Transverse colon (tissue), 4 donors: ENCODE data around the gene C1orf159. TPM values are rescaled to one million over a fixed set of nuclear protein-coding genes. Genes with fewer than 3 reads are reported as not detected.

ENCODE experiments used
- DNase-seq: peaks from one replicate; pipeline ENCODE4 v3.0.0-alpha.2; 2019
- H3K27ac ChIP-seq, 4 donors: fragments of 200-600 bp; sonication (generic); 2 replicates each; pipeline ENCODE4 v1.5.1; 2016 to 2018; ENCODE audit warnings: inconsistent platforms in 4 of 4
- H3K27me3 ChIP-seq: fragments of 200-600 bp; sonication (generic); 2 replicates; pipeline ENCODE4 v1.5.1; 2017; ENCODE audit warnings: inconsistent platforms
- H3K36me3 ChIP-seq, 4 donors: fragments of 200-600 bp; sonication (generic); 2 replicates each; pipeline ENCODE4 v1.5.1; 2017 to 2019; ENCODE audit warnings: inconsistent platforms in 4 of 4
- H3K4me1 ChIP-seq, 4 donors: fragments of 200-600 bp; sonication (generic); 2 replicates each; pipeline ENCODE4 v1.5.1; 2017 to 2020; ENCODE audit warnings: inconsistent platforms in 4 of 4
- H3K4me3 ChIP-seq, 4 donors: fragments of 200-600 bp; sonication (generic); 1 replicate in 1 of 4; 2 replicates in 3 of 4; pipeline versions ENCODE4 v1.5.1 to v1.6.1; 2017 to 2019; ENCODE audit warnings: inconsistent platforms in 4 of 4
- H3K9me3 ChIP-seq, 2 donors: fragments of 200-600 bp; sonication (generic); 2 replicates each; pipeline ENCODE4 v1.5.1; 2017 to 2019; ENCODE audit warnings: inconsistent platforms in 2 of 2
- CTCF ChIP-seq, 5 experiments: fragments of 200-600 bp in 3 of 5; fragments of 450-650 bp in 2 of 5; sonication (generic) in 3 of 5; IDR thresholded peaks; 1 replicate in 2 of 5; 2 replicates in 3 of 5; pipeline ENCODE4 v1.5.1; 2016 to 2017; ENCODE audit warnings: antibody characterized with exemption in 5 of 5, inconsistent platforms in 3 of 5, mild to moderate bottlenecking in 2 of 5, moderate library complexity in 1 of 5
- EP300 ChIP-seq: sonication (generic); formaldehyde crosslinking; IDR thresholded peaks from one replicate; pipeline ENCODE4 v1.6.1; 2017; ENCODE audit warnings: antibody characterized with exemption, low read depth
- POLR2A ChIP-seq: fragments of 450-650 bp; IDR thresholded peaks from one replicate; pipeline ENCODE4 v1.6.1; 2016; ENCODE audit warnings: antibody characterized with exemption, mild to moderate bottlenecking, moderate library complexity
- POLR2AphosphoS5 ChIP-seq, 3 donors: sonication (generic); formaldehyde crosslinking; IDR thresholded peaks; one replicate each; pipeline ENCODE4 v1.6.1; 2016; ENCODE audit warnings: antibody characterized with exemption in 3 of 3
- WGBS, 2 donors: methylation state at CpG; one replicate each; pipeline ENCODE4 v1.1.5; 2018; ENCODE audit warnings: low coverage in 1 of 2; 5-methylcytosine and 5-hydroxymethylcytosine counted together
- in situ Hi-C, 4 donors: fragments of 200-750 bp; cut with MboI; loops; one replicate each; pipeline versions ENCODE4 v1.15.0 to v1.15.1; 2017; ENCODE audit warnings: low sequenced_read_pairs in 3 of 4, low pct_ligation_motif_present in 1 of 4, low pct_unique_long_range_greater_than_20kb in 1 of 4
- intact Hi-C: fragments of 100-400 bp; cut with DNase I; formaldehyde crosslinking; loops from one replicate; pipeline ENCODE4 v1.15.1; 2023; ENCODE audit warnings: low total_unique reads
- total RNA-seq, 4 donors: library from RNA; depleted of rRNA; stranded (reverse); fragments of >200 nt; gene quantifications; one replicate each; pipeline ENCODE4 v1.1.0, GENCODE V29; 2016

Gene C1orf159
- total RNA-seq, 4 donors from 2014 or later = 23.6 to 108 (median 47.3) TPM

GRCh38 chr1:1038694-1039093 lies 77.2 kb downstream of the C1orf159 start:
- intact Hi-C loops = no loop called here
- Histone ChIP-seq H3K36me3 (no peaks in the 10 kb centered on the region), H3K4me1 (peaks cover 11 to 23% (median 20%) of the 10 kb centered on the region in 4 donors), H3K27ac (no peak overlapping the region), H3K27me3 (peaks cover 36% of the 10 kb centered on the region), H3K4me3 (no peak overlapping the region), H3K9me3 (no peaks in the 10 kb centered on the region)
- no peak for TF ChIP-seq POLR2A
- TF ChIP-seq EP300 = no peak
- no peak for TF ChIP-seq POLR2AphosphoS5 (IDR thresholded peaks at IDR 0.05)
- no peak for TF ChIP-seq CTCF (IDR thresholded peaks at IDR 0.05)
- WGBS, 2 donors = 85% methylated on average over 6 of the region's 6 CpGs; no CpG with 5 or more reads in 1 of the 2 donors
- no peak for DNase-seq
- in situ Hi-C loops = loop anchor here in 1 of 4 donors (10.0 kb wide), 1 partner anchor 76 kb away; the partner anchor contains the start of gene C1orf159

GRCh38 chr1:1037366-1038327 lies 78.2 kb downstream of the C1orf159 start:
- no peak for TF ChIP-seq POLR2A
- Histone ChIP-seq H3K27me3 (peaks cover 47% of the 10 kb centered on the region), H3K27ac (no peak overlapping the region), H3K36me3 (no peaks in the 10 kb centered on the region), H3K4me3 (no peak overlapping the region), H3K4me1 (peaks cover 15 to 34% (median 31%) of the 10 kb centered on the region in 4 donors), H3K9me3 (no peaks in the 10 kb centered on the region)
- WGBS, 2 donors = 68% methylated on average over 29 of the region's 30 CpGs; no CpG with 5 or more reads in 1 of the 2 donors
- in situ Hi-C loops (loop anchor here in 1 of 4 donors (10.0 kb wide), 1 partner anchor 77 kb away; the partner anchor contains the start of gene C1orf159), intact Hi-C loops (no loop called here)
- DNase-seq = no peak

GRCh38 chr1:1035291-1035943 lies 80.5 kb downstream of the C1orf159 start:
- intact Hi-C loops = no loop called here
- in situ Hi-C loops = loop anchor here in 1 of 4 donors (10.0 kb wide), 1 partner anchor 79 kb away; the partner anchor contains the start of gene C1orf159
- Histone ChIP-seq H3K36me3 (no peaks in the 10 kb centered on the region), H3K27me3 (peaks cover 53% of the 10 kb centered on the region), H3K27ac (no peak overlapping the region), H3K9me3 (no peaks in the 10 kb centered on the region), H3K4me3 (no peak overlapping the region), H3K4me1 (peaks cover 18 to 36% (median 33%) of the 10 kb centered on the region in 4 donors)
- no peak for DNase-seq
- TF ChIP-seq POLR2A = no peak
- TF ChIP-seq EP300 = no peak
- no peak for TF ChIP-seq POLR2AphosphoS5 (IDR thresholded peaks at IDR 0.05)
- no peak for TF ChIP-seq CTCF (IDR thresholded peaks at IDR 0.05)
- whole genome bisulfite sequencing, 2 donors = 85% methylated on average over 18 of the region's 19 CpGs; no CpG with 5 or more reads in 1 of the 2 donors

- H3K36me3 ChIP-seq = no peaks in the 10 kb centered on the region
- H3K4me1 ChIP-seq = peaks cover 9 to 25% (median 23%) of the 10 kb centered on the region in 4 donors
- no peaks in the 10 kb centered on the region for H3K9me3 ChIP-seq
- intact Hi-C loops (no loop called here), in situ Hi-C loops (loop anchor here in 1 of 4 donors (10.0 kb wide), 1 partner anchor 80 kb away; the partner anchor contains the start of gene C1orf159)
- TF ChIP-seq CTCF (IDR thresholded peaks at IDR 0.05) = no peak
- TF ChIP-seq EP300 = no peak
- no peak for TF ChIP-seq POLR2AphosphoS5 (IDR thresholded peaks at IDR 0.05)
- no peak for TF ChIP-seq POLR2A
- H3K27me3 ChIP-seq = peaks cover 44% of the 10 kb centered on the region
- H3K27ac ChIP-seq = no peak overlapping the region
- WGBS, 2 donors = 78% methylated on average over 27 of the region's 30 CpGs; no CpG with 5 or more reads in 1 of the 2 donors
- no peak overlapping the region for H3K4me3 ChIP-seq
- DNase-seq = no peak
These were observed 81.5 kb downstream of the C1orf159 start for GRCh38 chr1:1034439-1034781.
